ENCODE data around the gene RUNX1. TPM values are rescaled to one million over a fixed set of nuclear protein-coding genes. Genes with fewer than 3 reads are reported as not detected.

The RUNX1 gene
- total and polyA plus RNA-seq, 10 donors, result 4.8 to 70.0 (median 43.6) TPM

DNA sequence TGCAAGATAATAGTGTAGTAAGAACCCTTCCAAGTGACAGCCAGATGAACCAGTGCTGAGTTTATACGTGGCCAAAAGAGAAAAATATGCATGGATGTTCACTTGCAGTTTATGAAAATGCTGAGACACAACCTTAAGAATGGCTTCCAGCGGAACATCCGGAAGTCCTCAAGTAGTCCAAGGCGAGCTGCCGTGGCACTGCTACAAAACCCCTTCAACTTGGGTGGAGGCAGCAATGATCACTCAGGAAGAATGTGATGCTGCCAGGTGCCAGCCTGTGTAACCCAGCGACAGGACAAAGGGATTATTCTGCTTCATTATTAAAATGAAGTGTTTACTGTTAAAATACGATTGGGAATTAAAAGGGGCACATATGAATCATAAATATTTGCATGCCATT is 179.6 kb downstream of the RUNX1 start:
- peaks cover 8 to 62% (median 27%) of the 10 kb centered on the region in 6 donors for H3K4me1 ChIP-seq
- no peak for TF ChIP-seq POLR2AphosphoS5 (IDR thresholded peaks at IDR 0.05)
- TF ChIP-seq POLR2A (IDR thresholded peaks at IDR 0.05), result no peak
- TF ChIP-seq, protein P1, sequence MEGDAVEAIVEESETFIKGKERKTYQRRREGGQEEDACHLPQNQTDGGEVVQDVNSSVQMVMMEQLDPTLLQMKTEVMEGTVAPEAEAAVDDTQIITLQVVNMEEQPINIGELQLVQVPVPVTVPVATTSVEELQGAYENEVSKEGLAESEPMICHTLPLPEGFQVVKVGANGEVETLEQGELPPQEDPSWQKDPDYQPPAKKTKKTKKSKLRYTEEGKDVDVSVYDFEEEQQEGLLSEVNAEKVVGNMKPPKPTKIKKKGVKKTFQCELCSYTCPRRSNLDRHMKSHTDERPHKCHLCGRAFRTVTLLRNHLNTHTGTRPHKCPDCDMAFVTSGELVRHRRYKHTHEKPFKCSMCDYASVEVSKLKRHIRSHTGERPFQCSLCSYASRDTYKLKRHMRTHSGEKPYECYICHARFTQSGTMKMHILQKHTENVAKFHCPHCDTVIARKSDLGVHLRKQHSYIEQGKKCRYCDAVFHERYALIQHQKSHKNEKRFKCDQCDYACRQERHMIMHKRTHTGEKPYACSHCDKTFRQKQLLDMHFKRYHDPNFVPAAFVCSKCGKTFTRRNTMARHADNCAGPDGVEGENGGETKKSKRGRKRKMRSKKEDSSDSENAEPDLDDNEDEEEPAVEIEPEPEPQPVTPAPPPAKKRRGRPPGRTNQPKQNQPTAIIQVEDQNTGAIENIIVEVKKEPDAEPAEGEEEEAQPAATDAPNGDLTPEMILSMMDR (IDR thresholded peaks at IDR 0.05 in 8 of 11, conservative IDR thresholded peaks at IDR 0.05 in 3 of 11), result no peak
- no peaks in the 10 kb centered on the region for H3K9me3 ChIP-seq
- 82 to 91% (median 89%) methylated on average over 7 of the region's 7 CpGs for WGBS, 5 donors
- intact Hi-C loops (cut with DNase I; ENCODE audit: low total_unique reads), result no loop called here
- no peak overlapping the region for H3K4me3 ChIP-seq
- no peak for DNase-seq
- H3K36me3 ChIP-seq, result peaks cover 0 to 79% (median 25%) of the 10 kb centered on the region in 6 donors
- H3K27me3 ChIP-seq (replicated peaks in 1 of 7), result no peaks in the 10 kb centered on the region
- H3K27ac ChIP-seq, result no peak overlapping the region

DNA sequence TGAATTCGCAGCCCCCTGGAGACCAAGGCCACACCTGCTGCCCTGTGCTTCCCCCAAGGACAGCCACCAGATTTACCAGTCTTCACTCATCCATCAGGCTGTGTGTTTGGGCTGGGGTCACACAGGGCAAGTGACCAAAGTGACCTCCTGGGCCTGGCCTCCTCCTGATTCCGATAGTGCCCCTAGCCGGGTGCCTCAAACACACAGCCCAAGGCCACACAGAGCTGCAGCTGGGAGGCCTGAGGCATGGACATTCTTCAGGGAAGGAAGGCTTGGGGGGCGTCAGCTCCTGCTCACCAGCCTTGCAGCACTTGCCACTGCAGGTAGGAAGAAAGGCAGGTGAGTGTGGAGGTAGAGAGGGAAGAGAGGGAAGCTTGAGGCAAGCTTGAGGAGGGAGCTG is 181.3 kb downstream of the RUNX1 start:
- DNase-seq, result no peak
- no peak overlapping the region for H3K27ac ChIP-seq
- no peaks in the 10 kb centered on the region for H3K9me3 ChIP-seq
- TF ChIP-seq POLR2A (IDR thresholded peaks at IDR 0.05), result no peak
- TF ChIP-seq POLR2AphosphoS5 (IDR thresholded peaks at IDR 0.05), result peak in 1 of 3 donors; percentile 27
- peaks cover 8 to 56% (median 30%) of the 10 kb centered on the region in 6 donors for H3K4me1 ChIP-seq
- H3K36me3 ChIP-seq, result peaks cover 0 to 82% (median 27%) of the 10 kb centered on the region in 6 donors
- H3K27me3 ChIP-seq (replicated peaks in 1 of 7), result no peaks in the 10 kb centered on the region
- intact Hi-C loops (cut with DNase I; ENCODE audit: low total_unique reads), result no loop called here
- no peak overlapping the region for H3K4me3 ChIP-seq
- WGBS, 5 donors, result 83 to 93% (median 87%) methylated on average over 4 of the region's 4 CpGs

- peak; percentile 91 for DNase-seq
- Histone ChIP-seq H3K36me3 (peaks cover 0 to 82% (median 32%) of the 10 kb centered on the region in 6 donors), H3K9me3 (no peaks in the 10 kb centered on the region), H3K4me1 (peaks cover 8 to 56% (median 30%) of the 10 kb centered on the region in 6 donors), H3K27ac (peak overlapping the region in 5 of 8 donors; percentile 43 to 79 (median 65)), H3K27me3 (replicated peaks in 1 of 7) (no peaks in the 10 kb centered on the region), H3K4me3 (peak overlapping the region in 1 of 8 donors; percentile 10)
- intact Hi-C loops (cut with DNase I; ENCODE audit: low total_unique reads), result no loop called here
- TF ChIP-seq, protein P1 (IDR thresholded peaks at IDR 0.05 in 8 of 11, conservative IDR thresholded peaks at IDR 0.05 in 3 of 11), result no peak
- TF ChIP-seq POLR2AphosphoS5 (IDR thresholded peaks at IDR 0.05), result peak; percentile 63 to 88 (median 75)
- WGBS, 5 donors, result 29 to 43% (median 34%) methylated on average over 18 to 20 of the region's 20 CpGs
These were observed 183.5 kb downstream of the RUNX1 start for GRCh38 chr21:34865400-34866241.

- Histone ChIP-seq H3K4me3 (no peak overlapping the region), H3K9me3 (no peaks in the 10 kb centered on the region), H3K36me3 (peaks cover 0 to 77% (median 29%) of the 10 kb centered on the region in 6 donors), H3K4me1 (peaks cover 8 to 56% (median 30%) of the 10 kb centered on the region in 6 donors), H3K27me3 (replicated peaks in 1 of 7) (no peaks in the 10 kb centered on the region), H3K27ac (peak overlapping the region in 1 of 8 donors; percentile 75)
- intact Hi-C loops (cut with DNase I; ENCODE audit: low total_unique reads), result no loop called here
- 83 to 85% (median 84%) methylated on average over 8 of the region's 8 CpGs for WGBS, 5 donors
- DNase-seq, result no peak
- TF ChIP-seq, protein P1 (IDR thresholded peaks at IDR 0.05 in 8 of 11, conservative IDR thresholded peaks at IDR 0.05 in 3 of 11), result no peak
- TF ChIP-seq POLR2A (IDR thresholded peaks at IDR 0.05), result no peak
- peak in 1 of 3 donors; percentile 29 for TF ChIP-seq POLR2AphosphoS5 (IDR thresholded peaks at IDR 0.05)
These were observed 184.5 kb downstream of the RUNX1 start for GRCh38 chr21:34864370-34865149.

Measured in spleen (tissue), 11 donors.